Brain pericyte (primary cell): ENCODE measurements around the gene CAMTA1.

Experiments used
- DNase-seq: peaks from one replicate; pipeline ENCODE4 v3.0.0-alpha.2; 2012; ENCODE audit warnings: low read depth, low spot score

Gene CAMTA1

DNA sequence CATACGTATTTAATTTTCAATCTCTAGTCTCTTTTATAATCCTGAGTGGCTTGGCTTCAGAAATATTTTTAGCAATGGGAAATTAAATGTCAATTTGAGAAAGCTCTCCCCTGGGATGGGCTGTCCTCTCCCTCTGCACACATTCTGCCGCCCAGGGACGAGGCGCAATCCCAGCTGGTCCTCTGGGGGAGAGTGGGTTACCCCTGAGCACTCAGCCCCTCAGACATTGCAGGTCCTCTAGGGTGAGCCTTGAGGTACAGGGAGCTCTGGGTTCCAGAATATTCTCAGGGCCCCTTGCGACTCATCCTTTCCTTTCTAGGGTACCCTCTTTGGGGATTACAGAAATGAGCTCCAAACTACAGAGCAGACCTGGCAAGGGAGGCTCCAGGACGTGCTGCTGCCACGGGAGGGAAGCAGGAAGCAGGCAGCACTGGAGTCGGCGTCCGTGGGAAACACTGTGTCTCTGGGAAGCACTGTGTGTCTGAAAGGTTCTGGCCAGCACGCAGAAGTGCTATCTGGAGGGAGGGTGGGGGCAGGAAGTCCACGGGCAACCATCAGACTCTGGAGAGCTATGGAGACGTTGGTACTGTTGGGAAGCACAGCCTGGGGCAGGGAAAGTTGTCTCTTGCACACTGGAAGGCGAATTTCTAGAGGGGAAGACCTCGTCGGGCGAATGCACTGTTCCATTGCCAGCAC, 642.5 kb downstream of the CAMTA1 start:
- no peak for DNase-seq

DNA sequence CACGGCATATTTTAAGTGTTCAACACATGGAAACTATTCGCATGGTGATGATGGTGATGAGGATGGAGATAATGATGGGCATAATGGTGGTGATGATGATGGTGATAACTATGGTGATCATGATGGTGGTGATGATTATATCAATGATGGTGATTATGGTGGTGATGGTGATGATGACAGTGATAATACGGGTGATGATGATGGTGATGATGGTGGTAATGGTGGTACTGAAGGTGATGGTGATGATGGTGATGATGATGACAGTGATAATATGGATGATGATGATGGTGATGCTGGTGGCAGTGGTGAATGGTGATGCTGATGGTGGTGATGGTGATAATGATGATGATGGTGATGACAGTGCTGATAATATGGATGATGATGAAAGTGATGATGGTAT, 644.0 kb downstream of the CAMTA1 start:
- DNase-seq = no peak

DNA sequence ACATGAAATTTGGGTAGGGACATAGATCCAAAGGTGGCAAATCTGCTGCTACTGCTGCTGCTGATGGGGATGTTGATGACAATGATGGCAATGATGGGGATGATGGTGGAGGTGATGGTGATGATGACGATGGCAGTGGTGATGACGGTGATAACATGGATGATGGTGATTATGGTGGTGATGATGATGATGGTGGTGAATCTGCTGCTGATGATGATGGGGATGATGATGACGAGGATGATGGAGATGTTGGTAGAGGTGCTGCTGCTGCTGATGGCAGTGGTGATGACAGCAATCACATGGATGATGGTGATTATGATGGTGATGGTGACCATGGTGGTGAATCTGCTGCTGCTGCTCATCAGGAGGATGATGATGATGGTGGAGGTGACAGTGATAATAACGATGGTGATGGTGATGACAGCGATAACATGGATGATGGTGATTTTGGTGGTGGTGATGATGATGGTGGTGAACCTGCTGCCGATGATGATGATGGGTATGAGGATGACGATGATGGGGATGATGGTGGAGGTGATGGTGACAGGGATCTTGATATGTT, 644.9 kb downstream of the CAMTA1 start:
- no peak for DNase-seq

DNA sequence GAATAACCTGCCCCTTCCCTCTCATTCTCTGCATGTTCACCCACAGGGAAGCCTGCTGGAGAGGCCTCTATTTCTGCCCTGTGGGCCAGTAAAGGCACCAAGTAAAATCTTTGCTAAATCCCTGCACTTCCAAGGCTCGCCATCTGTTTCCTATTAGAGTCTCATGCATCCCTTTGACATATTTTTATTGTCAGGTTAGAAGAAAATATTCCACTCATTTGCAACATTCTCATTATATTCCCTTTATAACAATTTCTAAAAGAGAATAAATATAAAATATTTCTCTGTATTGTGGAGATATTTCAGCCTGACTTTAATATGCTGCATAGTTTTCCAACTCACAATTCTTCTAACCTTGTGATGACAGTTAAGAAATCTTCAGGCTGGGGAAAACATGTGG, 645.4 kb downstream of the CAMTA1 start:
- DNase-seq = no peak

DNA sequence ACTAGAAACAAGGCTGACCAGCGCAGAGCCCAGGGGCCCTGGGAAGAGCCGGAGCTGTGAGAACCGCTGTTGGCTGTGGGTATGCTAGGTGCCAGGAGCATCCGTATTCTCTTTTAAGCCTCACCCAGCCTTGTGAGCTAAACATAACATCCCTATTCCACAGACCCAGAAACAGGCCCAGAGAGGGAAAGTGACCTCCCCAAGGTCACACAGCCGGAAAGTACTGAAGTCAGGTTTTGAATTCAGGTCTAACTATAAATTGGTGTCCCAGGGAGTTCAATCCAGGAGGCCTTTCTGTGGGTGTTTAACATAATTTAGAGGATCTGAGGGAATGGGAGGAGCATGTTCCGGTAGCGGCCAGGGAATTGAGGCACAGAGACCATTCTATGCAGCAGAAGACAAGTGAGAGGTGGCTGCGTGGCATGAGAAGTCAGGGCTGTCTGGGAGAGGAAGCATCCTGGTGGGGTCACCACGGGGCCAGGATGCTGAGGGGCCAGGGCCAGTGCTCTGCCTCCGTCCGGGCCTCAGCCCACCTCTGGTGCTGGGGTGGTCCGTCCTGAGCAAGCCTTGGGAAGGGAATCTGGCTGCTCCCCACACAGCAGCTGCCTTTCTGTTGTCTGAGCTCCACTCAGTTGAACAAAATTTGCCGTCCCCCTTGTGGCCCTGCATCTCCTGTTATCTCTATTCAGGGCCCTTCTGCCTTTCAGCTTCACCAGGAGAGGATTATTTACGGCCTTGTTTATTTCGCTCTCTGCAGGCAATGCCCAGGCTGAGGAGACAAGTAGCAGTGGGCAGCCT, 647.0 kb downstream of the CAMTA1 start:
- no peak for DNase-seq

DNA sequence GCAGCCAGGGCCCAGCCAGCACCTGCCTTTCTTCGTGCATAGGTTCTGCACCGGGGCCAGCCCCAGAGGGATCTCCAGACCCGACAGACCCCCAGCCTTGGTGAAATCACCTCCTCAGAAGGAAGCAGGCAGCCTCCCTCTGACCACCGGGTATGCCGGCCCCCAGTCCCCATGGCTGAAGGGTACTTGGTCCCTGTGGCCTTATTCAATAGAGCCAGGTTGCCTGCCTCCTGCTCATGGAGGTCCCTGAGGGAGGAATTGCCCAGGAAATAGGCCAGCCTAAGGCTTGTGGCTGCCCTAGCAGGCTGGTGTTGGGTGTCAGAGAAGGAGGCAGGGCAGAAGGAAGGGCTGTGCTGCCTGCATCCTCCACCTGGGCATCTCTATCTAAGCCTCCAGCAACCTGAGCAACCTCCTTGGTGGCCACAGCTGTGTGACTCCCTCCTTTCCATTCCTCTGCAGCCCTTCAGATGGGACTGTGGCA, 647.7 kb downstream of the CAMTA1 start:
- no peak for DNase-seq

DNA sequence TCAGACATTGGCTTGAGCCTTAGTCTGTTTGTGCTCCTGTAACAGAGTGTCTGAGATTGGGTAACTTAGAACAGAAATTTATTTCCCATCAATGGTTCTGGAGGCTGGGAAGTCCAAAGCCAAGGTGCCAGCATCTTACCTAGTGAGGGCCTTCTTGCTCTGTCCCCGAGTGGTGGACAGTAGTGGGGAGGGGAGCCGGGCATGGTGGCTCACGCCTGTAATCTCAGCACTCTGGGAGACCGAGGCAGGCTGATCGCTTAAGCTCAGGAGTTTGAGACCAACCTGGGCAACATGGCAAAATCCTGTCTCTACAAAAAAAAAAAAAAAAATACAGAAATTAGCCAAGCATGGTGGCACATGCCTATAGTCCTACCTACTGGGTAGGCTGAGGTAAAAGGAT, 649.3 kb downstream of the CAMTA1 start:
- no peak for DNase-seq

DNA sequence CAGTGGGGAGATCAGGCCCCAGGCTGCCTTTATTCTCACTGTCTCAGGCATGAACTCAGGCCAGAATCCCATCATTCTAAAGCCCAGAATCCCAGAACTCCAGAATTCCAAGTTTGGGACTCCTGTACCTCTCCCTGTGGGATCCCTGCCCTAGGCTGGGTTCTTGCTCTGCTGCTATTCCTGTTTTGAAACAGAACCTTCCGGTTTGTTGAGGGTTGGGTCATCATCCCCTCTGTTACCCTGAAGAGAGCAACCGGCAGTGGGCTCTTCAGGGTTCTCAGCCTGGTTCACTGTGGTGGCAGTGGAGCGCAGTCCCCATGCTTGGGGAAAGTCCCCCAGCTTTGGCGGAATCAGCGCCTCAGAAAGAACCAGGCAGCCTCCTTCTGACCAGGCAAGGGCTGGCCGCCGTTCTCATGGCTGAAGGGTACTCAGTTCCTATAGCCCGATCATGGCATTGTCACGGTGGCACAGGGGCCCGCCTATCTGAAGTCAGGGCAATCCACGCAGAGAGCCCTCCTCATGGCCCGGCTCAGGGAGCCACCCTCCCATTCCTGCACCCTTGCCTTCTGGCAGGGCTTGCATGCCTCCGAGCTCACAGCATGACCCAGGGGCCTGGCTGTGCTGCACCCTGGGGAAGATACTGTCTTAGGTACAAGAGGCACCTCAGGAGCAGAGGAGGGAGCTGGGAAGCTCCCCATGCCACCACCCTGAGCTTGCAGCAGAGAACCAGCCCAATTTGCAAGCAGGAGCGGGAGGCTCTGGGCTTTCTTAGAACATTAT, 650.2 kb downstream of the CAMTA1 start:
- DNase-seq = no peak

DNA sequence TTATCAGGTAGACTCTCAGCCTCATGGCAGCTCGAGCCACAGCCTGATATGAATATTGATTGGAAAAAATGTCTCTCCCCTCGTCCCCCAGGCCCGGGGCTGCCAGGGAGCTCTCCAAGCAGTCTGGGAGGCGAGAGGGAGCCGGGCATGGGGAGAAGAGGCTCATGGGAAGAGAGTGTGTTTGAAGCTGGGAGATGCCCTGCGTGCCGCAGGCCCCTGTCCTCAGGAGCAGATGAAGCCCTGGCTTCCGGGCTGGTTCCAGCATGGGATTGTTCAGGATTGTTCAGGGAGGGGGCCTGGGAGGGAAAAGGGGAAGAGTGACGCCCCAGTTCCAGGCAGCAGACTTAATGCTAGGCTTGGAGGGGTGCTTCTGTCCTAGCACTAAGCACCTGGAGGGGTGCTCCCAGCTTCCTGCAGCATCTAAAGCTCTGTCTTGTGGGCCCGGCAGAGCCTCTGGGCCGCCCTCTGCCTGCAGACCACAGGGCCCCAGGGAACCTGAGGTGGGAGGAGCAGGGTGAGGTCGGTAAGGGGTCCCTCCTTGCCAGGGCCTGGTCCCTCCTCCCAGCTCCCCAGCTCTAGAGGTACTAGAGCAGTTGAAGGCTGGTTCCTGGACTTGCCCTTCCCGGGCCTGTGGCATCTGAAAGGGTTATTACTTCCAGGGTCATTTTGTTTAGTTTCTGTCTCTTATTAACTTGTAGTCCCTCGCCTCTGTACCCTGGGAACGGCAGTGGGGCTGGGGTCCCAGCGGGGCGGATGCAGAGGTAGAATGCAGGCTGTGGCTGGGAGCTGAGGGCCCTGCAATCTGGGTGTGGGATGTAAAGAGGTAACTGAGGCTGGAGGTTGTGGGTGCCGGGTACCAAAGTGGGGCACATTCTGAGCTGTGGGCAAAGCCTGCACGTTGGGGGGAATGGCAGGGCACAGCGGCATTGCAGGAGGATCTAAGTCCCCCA, 651.1 kb downstream of the CAMTA1 start:
- DNase-seq = no peak

DNA sequence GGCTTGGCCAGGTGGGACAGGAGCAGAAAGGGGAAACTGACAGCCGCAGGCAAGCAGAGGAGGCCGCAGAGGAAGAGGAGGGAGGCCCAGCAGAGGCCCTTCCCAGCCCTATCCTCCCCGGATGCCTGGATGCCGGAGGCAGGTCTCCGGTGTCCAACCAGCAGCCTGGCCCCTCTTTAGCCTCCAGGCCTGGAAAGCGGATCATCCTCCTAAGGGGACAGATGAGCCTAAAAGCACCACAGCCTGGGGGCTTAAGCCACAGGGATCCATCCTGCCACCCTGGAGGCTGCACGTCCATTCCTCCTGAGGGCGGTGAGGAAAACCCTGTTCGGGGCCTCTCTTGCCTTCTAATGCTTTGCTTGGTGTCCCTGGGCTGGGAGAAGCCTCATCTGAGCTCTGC, 651.8 kb downstream of the CAMTA1 start:
- no peak for DNase-seq

DNA sequence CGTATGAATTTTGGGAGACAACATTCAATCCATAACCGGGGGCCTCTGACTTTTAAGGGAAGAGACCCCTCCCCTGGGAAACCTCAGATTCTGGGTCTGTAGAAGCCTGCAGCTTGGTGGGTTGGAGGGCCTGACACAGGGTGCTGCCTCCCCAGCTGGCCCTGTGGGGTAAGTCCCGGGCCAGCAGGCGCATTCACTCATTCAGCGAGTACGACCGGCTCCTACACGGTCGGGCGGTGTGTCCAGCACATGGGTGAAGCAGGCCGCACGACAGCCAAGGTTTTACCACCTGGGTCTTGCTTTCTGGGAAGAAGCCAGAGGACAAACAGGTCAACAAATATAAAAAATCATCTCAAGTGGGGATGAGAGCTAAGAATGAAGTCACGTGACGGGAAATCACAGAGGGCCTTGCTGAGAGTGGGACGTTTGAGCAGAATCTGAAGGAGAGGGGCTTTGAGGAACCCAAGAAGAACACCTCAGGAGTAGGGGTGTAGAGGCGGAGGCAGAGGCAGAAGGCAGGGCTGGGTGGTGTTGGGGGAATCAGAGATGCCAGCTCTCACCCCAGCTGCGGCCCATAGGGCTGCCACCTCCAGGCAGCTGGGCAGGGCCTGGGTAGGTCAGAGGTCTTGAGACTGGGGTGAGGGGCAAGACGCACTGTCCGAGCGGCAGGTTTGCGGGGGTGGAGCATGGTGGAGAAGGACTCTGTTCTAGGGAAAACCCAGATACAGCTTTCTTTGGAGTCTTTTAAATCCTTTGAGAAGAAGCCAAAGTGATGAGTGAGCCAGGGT, 652.5 kb downstream of the CAMTA1 start:
- DNase-seq = no peak

DNA sequence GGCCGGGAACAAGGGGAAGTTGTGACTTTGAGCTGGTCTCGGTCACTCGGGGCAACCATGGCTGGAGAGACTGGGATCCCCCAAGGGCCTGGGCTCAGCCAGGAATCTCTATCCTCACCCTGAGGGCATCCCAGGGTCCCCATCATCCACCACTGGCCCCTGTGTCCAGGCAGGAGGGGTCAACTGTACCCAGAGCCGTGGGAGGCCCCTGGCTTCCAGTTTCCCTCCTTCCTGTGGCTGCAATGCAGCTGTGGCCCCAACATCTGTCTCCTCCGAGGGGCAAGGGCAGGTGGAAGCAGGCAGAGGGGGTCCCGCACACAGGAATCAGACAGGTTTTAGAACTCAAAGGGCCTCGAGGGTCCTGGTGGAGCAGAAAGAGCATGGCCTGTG, 653.1 kb downstream of the CAMTA1 start:
- no peak for DNase-seq

DNA sequence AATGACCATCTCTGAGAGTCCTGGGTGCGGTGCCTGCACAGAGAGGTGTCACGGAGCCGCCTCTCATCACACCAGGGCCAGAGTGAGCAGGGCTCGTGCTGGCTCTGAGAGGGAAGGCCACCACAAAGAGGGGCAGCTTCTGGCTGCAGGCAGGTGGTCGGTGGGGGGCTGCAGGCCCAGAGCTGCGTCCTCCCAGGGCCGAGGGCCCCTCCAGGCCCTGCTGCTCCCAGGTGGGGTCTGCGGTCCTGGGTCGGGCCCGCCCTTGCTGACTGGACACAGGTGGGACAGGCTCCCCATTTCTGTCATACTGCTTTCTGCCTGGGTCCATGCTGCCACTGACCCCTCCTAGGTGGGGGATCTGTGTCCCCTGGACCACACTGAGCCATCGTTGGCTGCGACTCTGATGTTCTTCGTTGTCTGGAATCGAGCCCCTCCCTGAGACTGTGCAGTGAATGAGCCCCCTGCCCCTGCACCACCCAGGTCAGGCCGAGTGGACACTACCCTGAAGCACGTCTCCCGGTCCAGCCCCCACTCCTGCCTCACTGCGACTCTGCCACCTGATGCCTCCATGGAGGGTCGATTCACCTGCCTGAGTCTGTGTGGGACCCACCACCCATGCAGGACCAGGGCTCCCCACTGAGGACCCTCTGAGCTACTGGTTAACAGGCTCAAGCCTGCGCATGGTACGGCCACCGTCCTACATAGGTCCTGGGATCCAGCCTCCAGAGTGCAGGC, 653.8 kb downstream of the CAMTA1 start:
- no peak for DNase-seq

DNA sequence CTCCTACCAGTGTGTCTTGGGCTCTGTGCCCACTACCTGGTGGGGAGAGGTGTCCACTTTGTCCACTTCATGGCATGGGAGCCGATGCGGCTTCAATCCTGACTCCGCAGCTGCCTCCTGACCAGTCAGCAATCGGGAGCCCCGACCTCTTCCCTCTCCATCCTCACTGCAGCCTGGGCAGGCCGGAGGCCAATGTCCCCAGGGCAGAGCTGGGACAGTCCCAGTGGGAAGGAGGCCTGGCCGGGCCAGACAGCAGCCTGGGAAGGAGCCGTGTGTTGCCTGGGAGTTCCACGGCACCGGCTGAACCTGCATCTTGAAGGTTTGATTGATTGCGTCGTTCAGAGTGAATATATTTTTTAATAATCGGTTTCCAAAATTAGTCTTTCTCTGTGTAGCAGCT, 654.9 kb downstream of the CAMTA1 start:
- DNase-seq = no peak

DNA sequence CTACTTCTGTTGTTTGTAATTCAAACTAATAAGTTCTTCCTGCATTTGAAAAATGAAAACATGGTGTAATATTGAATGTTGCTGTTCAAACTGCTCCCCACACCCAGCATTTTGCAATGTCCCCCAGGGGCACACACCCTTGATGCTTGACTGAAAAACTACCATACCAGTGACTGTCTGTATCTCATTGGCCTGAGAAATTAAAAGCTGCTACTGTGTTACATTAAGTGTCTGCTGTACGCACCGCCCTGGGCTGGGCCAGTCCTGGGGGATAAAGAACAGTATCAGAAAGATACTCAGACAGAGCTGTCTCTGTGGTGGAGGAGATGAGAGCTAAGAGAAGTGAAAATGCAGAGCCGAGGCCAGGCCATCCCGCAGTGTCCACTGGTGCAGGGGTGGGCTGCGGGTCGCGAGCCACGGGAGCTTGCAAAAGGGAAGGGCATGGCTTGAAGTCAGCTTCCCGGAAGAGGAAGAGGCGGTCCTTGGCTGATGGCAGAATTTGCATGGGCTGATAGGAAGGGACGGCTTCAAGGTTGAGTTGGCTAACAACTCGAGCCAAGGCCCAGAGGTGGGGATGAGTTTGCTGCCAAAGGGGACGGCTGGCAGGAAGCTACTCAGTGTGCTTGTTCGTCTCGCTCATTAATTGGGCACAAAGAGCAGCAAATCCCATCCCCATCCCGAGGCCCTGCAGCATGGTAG, 656.0 kb downstream of the CAMTA1 start:
- DNase-seq = no peak

DNA sequence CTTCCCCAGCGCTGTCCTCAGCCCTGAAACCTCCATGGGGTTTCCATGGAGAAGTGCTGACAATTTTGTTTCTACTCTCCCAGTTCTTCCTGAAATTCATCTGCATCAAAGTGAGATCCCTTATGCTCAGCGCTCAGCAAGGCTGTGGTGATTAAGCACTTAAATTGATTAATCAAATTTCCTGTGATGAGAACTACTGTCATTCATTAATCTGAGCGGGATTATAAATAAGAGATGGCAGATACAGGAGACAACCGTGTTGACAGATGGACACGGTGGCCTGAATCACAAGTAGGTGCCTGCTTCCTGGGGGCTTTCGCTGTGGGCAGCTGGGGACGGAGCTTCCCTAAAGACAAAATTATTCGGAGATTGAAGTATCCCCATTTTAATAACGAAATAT, 656.8 kb downstream of the CAMTA1 start:
- DNase-seq = no peak

DNA sequence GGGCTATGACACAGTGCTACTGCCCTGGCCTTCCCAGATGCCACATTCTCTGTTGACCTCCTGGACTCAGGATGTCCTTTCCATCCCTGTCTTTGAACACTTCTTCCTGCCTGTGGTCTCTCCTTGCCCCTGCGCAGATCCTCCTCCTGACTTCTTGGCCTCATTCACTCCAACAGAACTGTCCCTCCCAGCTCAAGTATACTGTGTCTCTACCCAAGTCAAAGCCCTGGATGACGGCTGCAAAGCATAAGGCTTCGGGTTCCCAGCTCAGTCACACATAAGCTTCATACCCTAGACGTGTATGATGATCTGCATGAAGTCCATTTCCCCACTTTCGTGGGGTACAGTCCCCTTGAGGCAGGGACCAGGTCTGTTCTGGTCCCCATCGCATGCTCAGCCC, 657.7 kb downstream of the CAMTA1 start:
- DNase-seq = no peak

DNA sequence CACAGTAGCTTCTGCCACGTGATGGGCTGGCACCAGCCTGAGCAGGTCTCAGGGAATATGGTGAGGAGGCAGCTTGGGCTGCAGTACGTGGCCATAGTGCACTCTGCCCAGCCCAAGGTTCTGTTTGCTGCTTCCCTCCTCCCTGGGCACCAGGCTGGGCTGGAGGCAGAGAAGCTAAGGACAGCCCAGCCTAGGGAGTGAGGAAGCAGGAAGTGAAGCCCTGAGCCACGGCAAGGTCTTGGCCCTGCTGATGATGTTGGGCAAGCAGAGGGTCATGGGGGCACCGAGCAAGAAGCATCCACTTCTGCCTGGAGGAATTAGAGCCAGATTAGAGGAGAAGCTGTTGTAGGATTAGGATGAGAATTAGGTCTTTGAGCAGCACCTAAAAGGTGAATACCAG, 659.1 kb downstream of the CAMTA1 start:
- DNase-seq = no peak

DNA sequence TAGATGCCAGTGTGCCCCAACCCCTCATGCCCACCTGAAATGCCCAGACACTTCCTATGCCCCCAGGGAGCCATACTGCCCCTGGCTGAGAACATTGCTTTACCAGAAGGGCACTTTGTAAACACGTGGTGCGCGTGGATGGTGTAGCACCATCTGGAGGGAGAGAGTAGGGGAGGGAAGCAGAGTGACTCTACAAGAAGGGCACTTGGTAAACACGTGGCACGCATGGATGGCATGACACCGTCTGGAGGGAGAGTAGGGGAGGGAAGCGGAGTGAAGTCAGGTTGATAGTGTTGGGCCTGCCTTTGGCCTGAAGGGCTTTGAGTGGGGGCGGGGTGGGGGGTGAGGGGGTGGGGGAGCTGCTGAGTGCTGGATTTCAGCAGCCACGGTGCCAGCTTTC, 661.8 kb downstream of the CAMTA1 start:
- no peak for DNase-seq
